Adrenal gland (tissue), 19 donors: ENCODE results near the gene ETNK2. TPM values are rescaled to one million over a fixed set of nuclear protein-coding genes. Genes with fewer than 3 reads are reported as not detected.

Experiments used
- DNase-seq, 7 donors: peaks; one replicate each; pipeline ENCODE4 v3.0.0-alpha.2; 2019 to 2020
- H3K27ac ChIP-seq, 5 donors: fragments of 200-600 bp; sonication (generic) in 4 of 5; 1 replicate in 3 of 5; 2 replicates in 2 of 5; pipeline versions ENCODE4 v1.5.1 to v1.8.0; 2016 to 2020; ENCODE audit warnings: mild to moderate bottlenecking in 1 of 5
- H3K27me3 ChIP-seq: fragments of 200-600 bp; 2 replicates; pipeline ENCODE4 v1.8.0; 2021
- H3K36me3 ChIP-seq, 2 donors: fragments of 200-600 bp; replicated peaks in 1 of 2; 1 replicate in 1 of 2; 2 replicates in 1 of 2; pipeline versions ENCODE4 v1.5.1 to v1.8.0; 2018 to 2022
- H3K4me1 ChIP-seq, 2 donors: fragments of 200-600 bp; replicated peaks in 1 of 2; 1 replicate in 1 of 2; 2 replicates in 1 of 2; pipeline versions ENCODE4 v1.5.1 to v1.8.0; 2018 to 2021
- H3K4me3 ChIP-seq, 4 donors: fragments of 200-600 bp; sonication (generic) in 3 of 4; one replicate each; pipeline ENCODE4 v1.5.1; 2016 to 2018
- H3K9me3 ChIP-seq, 3 donors: fragments of 200-600 bp; sonication (generic) in 1 of 3; replicated peaks in 1 of 3; 1 replicate in 2 of 3; 2 replicates in 1 of 3; pipeline versions ENCODE4 v1.5.1 to v1.8.0; 2016 to 2021
- CTCF ChIP-seq, 6 experiments: fragments of 450-650 bp in 4 of 6; fragments of 200-600 bp in 2 of 6; sonication (generic) in 1 of 6; IDR thresholded peaks; 1 replicate in 5 of 6; 2 replicates in 1 of 6; pipeline versions ENCODE4 v1.5.1 to v1.8.0; 2016 to 2021; ENCODE audit warnings: antibody characterized with exemption in 6 of 6, mild to moderate bottlenecking in 2 of 6, moderate library complexity in 1 of 6
- POLR2A ChIP-seq, 2 donors: fragments of 450-650 bp; IDR thresholded peaks; one replicate each; pipeline ENCODE4 v1.6.1; 2017; ENCODE audit warnings: antibody characterized with exemption in 2 of 2, mild to moderate bottlenecking in 2 of 2, moderate library complexity in 1 of 2
- WGBS, 4 donors: extraction: QIAGEN DNeasy Blood & Tissue Kit in 2 of 4; methylation state at CpG; one replicate each; pipeline versions ENCODE4 v1.1.5 to v1.1.7; 2013 to 2017; 5-methylcytosine and 5-hydroxymethylcytosine counted together
- intact Hi-C, 2 donors: fragments of 100-400 bp; cut with DNase I; formaldehyde crosslinking; loops; one replicate each; pipeline versions ENCODE4 v1.14.1 to v1.15.0; 2022 to 2023
- long read RNA-seq, 10 donors: library from polyadenylated mRNA in 3 of 10; unstranded in 2 of 10; stranded (forward) in 1 of 10; transcript quantifications; one replicate each; pipeline ENCODE4 v2.0.0 and lab custom pipeline, GENCODE V29; 2021 to 2026
- polyA plus RNA-seq, 3 donors: library from polyadenylated mRNA; stranded (reverse); fragments of 200-250 nt in 2 of 3; fragments of 350-450 nt in 1 of 3; fragmentation: Illumina TruSeq in 1 of 3; extraction: RNeasy Lipid Tissue Mini Kit (QIAGEN cat#74804) in 1 of 3; gene quantifications; one replicate each; pipeline ENCODE4 v1.2.3, GENCODE V29; 2013 to 2014
- total RNA-seq, 9 donors: library from RNA; depleted of rRNA in 4 of 9; stranded (reverse); fragments of >200 nt in 4 of 9; fragments of 120-200 nt in 1 of 9; fragmentation: NEBNext Ultra II Directional in 1 of 9; extraction: Animal tissue kit (Norgen Biotek cat#: 25700) in 1 of 9; gene quantifications; one replicate each; pipeline versions ENCODE4 v1.1.0 to v1.2.4, GENCODE V29; 2013 to 2023
- donor health status: healthy with polysubstance abuse.
- donor health status: Bipolar disorder and iron deficiency.
- donor health status: DM: yes; HTN: yes; CAD: no.
- donor health status: DM: no; HTN: no; CAD: no.
- donor health status: DM: no; HTN: no; CAD: no.
- donor health status: DM: yes; HTN: yes; CAD: no.

The ETNK2 gene
- 10 to 100 TPM in 6 of 9 donors, 1 to 10 TPM in 3; 3.8 to 78.6 (median 11.5) TPM for total RNA-seq
- polyA plus RNA-seq = 1 to 10 TPM; 3.1 to 7.7 (median 4.1) TPM
- long read RNA-seq, donor 1, transcript ETNK2-203 (8 exons, 2,434 nt) = major isoform, 21 of 31 reads
- long read RNA-seq, donor 1, partial matches to known transcripts = 9 of 31 reads
- long read RNA-seq, donor 1, other reads (novel, unspliced or antisense) = 0 of 31 reads
- long read RNA-seq, donor 2, transcript ETNK2-203 (8 exons, 2,434 nt) = major isoform, 24 of 30 reads
- long read RNA-seq, donor 2, partial matches to known transcripts = 6 of 30 reads
- long read RNA-seq, donor 2, other reads (novel, unspliced or antisense) = 0 of 30 reads
- long read RNA-seq, donor 3, transcript ETNK2-203 (8 exons, 2,434 nt) = major isoform, 8 of 10 reads
- long read RNA-seq, donor 3, partial matches to known transcripts = 0 of 10 reads
- long read RNA-seq, donor 3, other reads (novel, unspliced or antisense) = 0 of 10 reads
- long read RNA-seq, donor 4, partial matches to known transcripts = 0 of 6 reads
- long read RNA-seq, donor 4, other reads (novel, unspliced or antisense) = 3 of 6 reads
- long read RNA-seq, donor 5, transcript ETNK2-203 (8 exons, 2,434 nt) = major isoform, 20 of 24 reads
- long read RNA-seq, donor 5, partial matches to known transcripts = 1 of 24 reads
- long read RNA-seq, donor 5, other reads (novel, unspliced or antisense) = 3 of 24 reads
- long read RNA-seq, donor 6, transcript ETNK2-203 (8 exons, 2,434 nt) = major isoform, 5 of 5 reads
- long read RNA-seq, donor 6, partial matches to known transcripts = 0 of 5 reads
- long read RNA-seq, donor 6, other reads (novel, unspliced or antisense) = 0 of 5 reads
- long read RNA-seq, donor 7, transcript ETNK2-203 (8 exons, 2,434 nt) = major isoform, 10 of 18 reads
- long read RNA-seq, donor 7, partial matches to known transcripts = 7 of 18 reads
- long read RNA-seq, donor 7, other reads (novel, unspliced or antisense) = 0 of 18 reads
- long read RNA-seq, donor 8, transcript ETNK2-203 (8 exons, 2,434 nt) = major isoform, 29 of 41 reads
- long read RNA-seq, donor 8, partial matches to known transcripts = 10 of 41 reads
- long read RNA-seq, donor 8, other reads (novel, unspliced or antisense) = 0 of 41 reads
- long read RNA-seq, donor 9, transcript ETNK2-203 (8 exons, 2,434 nt) = major isoform, 15 of 30 reads
- long read RNA-seq, donor 9, partial matches to known transcripts = 14 of 30 reads
- long read RNA-seq, donor 9, other reads (novel, unspliced or antisense) = 0 of 30 reads
- long read RNA-seq, donor 10, transcript ETNK2-203 (8 exons, 2,434 nt) = major isoform, 7 of 7 reads
- long read RNA-seq, donor 10, partial matches to known transcripts = 0 of 7 reads
- long read RNA-seq, donor 10, other reads (novel, unspliced or antisense) = 0 of 7 reads

- H3K27ac ChIP-seq = peak within 1 kb of the TSS in 3 of 5 donors; percentile 6 to 82 (median 73)
- H3K4me3 ChIP-seq = peak within 1 kb of the TSS in 2 of 4 donors; percentile 28 to 70
- 0 to 1% (median 0%) methylated on average over 3 to 94 of the region's 94 CpGs for WGBS, 4 donors
- H3K27me3 ChIP-seq = no peaks in the 10 kb centered on the region
- TF ChIP-seq POLR2A (IDR thresholded peaks at IDR 0.05) = no peak
- peak in 1 of 6 experiments; percentile 4 for TF ChIP-seq CTCF (IDR thresholded peaks at IDR 0.05)
- peak; percentile 45 to 73 (median 64) for DNase-seq
- peaks cover 3 to 12% of the 10 kb centered on the region in 2 donors for H3K4me1 ChIP-seq
- no peaks in the 10 kb centered on the region for H3K36me3 ChIP-seq
- H3K9me3 ChIP-seq = no peaks in the 10 kb centered on the region
- intact Hi-C loops = no loop called here
These were observed at the start of gene ETNK2 for GRCh38 chr1:204151552-204152309. Gene ETNK2 (minus strand): TSS chr1:204152044. CDS start chr1:204151852, 192 bp downstream.

GRCh38 chr1:204201348-204202040 lies 49.6 kb upstream of the ETNK2 start:
- DNase-seq = no peak
- no peaks in the 10 kb centered on the region for H3K36me3 ChIP-seq
- TF ChIP-seq POLR2A (IDR thresholded peaks at IDR 0.05) (no peak), CTCF (IDR thresholded peaks at IDR 0.05) (no peak)
- intact Hi-C loops = loop anchor here (5.0 to 10.0 kb wide), 3 partner anchors 39 to 337 kb away; partner anchors contain the start of gene SNRPE (in 1 of the 2)
- WGBS, 4 donors = 81 to 89% (median 84%) methylated on average over 10 to 12 of the region's 12 CpGs
- H3K27me3 ChIP-seq = peaks cover 5% of the 10 kb centered on the region
- H3K9me3 ChIP-seq = no peaks in the 10 kb centered on the region
- H3K4me3 ChIP-seq = no peak overlapping the region
- H3K4me1 ChIP-seq = no peaks in the 10 kb centered on the region
- H3K27ac ChIP-seq = no peak overlapping the region

DNA sequence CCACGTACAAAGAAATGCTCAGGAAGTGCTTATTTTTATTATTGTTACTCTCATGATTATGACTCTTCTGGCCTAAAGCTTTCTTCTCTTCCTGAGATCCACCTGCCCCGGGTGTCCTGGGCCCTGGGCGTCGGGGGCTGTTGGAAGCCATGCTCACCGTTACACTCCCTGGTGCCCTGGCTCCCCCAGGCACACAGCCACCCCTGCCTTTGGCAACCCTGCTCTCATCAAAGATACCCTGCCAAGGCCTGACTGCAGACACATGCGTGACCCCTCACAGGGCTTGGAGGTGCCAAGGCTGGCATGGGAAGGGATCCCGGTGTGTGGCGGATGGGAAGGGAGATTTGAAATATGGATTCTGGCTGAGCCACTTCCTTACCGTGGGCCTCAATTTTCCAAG lies 47.7 kb upstream of the ETNK2 start:
- WGBS, 4 donors = 79 to 92% (median 83%) methylated on average over 9 of the region's 9 CpGs
- H3K4me1 ChIP-seq = no peaks in the 10 kb centered on the region
- intact Hi-C loops = no loop called here
- no peak overlapping the region for H3K27ac ChIP-seq
- no peak for DNase-seq
- no peaks in the 10 kb centered on the region for H3K27me3 ChIP-seq
- H3K36me3 ChIP-seq = no peaks in the 10 kb centered on the region
- H3K4me3 ChIP-seq = no peak overlapping the region
- H3K9me3 ChIP-seq = no peaks in the 10 kb centered on the region
- TF ChIP-seq POLR2A (IDR thresholded peaks at IDR 0.05) (no peak), CTCF (IDR thresholded peaks at IDR 0.05) (no peak)
